Measurements from ENCODE around the gene ZC3H15.

- no peak for TF ChIP-seq CEBPB (IDR thresholded peaks at IDR 0.05)
- TF ChIP-seq REST (IDR thresholded peaks at IDR 0.05; ENCODE audit: low read depth) = no peak
- no peak for TF ChIP-seq ZBTB7A (IDR thresholded peaks at IDR 0.05; ENCODE audit: low read depth)
- TF ChIP-seq TAF1 (IDR thresholded peaks at IDR 0.05; ENCODE audit: low read depth) = no peak
- TF ChIP-seq NFIC (IDR thresholded peaks at IDR 0.05) = no peak
- no peak for TF ChIP-seq RAD21 (IDR thresholded peaks at IDR 0.05; ENCODE audit: low read depth)
Observed at GRCh38 chr2:186498834-186499233, 12.8 kb downstream of the ZC3H15 start.

Data from Ishikawa (cell line).